ENCODE measurements around the gene EGFLAM. TPM values are rescaled to one million over a fixed set of nuclear protein-coding genes. Genes with fewer than 3 reads are reported as not detected.

Gene EGFLAM
- total RNA-seq, 1 experiment from 2014 or later, result not detected

DNA sequence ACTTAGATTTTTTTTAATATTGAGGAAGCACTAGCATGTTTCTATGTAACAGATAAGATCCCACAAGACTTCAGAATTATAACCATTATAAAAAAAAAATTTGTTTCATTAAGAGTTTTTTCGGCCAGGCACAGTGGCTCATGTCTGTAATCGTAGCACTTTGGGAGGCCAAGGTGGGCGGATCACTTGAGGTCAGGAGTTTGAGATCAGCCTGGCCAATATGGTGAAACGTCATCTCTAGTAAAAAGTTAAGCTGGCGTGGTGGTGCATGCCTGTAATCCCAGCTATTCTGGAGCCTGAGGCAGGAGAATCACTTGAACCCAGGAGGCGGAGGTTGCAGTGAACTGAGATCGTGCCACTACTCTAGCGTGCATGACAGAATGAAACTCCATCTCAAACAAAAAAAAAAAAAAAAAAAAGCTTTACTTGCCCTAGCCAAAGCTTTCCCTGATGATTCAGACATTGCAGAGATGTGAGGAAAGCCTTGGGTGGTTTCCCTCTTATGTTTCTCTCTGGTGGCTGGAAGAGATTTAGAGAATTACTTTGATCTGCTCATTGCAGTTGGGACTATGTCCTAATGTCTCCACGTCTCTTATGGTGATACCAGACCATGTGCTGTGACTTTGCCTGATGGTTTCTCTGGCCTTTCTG lies 65.4 kb downstream of the EGFLAM start:
- H3K36me3 Mint-ChIP-seq (ENCODE audit: insufficient read depth, unreplicated experiment), result no peaks in the 10 kb centered on the region
- no peak for DNase-seq

DNA sequence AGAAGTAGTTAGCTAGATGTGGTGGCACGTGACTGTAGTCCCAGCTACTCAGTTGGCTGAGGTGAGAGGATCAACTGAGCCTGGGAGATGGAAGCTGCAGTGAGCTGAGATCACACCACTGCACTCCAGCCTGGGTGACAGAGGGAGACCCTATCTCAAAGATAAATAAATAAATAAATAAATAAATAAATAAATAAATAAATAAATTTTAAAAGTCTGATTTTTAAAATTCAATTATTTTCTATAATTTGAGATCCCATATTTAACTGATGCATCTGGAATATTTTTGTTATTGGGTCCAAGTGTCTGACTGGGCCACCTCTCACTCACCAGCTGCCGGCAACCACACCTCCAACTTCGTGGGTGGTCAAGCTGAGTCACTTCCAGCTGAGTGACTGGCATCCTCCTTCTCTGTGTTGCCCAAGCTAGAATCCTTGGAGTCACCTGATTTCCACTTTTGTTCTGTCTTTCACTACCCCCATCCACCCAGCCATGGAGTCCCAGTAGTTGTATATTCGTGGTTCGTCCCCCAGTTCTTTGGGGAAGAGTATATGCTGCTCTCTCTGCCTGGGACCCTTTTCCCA lies 70.9 kb downstream of the EGFLAM start:
- ChIA-PET CTCF (no interaction called here), POLR2A (no interaction called here)
- TF ChIP-seq, protein P1, sequence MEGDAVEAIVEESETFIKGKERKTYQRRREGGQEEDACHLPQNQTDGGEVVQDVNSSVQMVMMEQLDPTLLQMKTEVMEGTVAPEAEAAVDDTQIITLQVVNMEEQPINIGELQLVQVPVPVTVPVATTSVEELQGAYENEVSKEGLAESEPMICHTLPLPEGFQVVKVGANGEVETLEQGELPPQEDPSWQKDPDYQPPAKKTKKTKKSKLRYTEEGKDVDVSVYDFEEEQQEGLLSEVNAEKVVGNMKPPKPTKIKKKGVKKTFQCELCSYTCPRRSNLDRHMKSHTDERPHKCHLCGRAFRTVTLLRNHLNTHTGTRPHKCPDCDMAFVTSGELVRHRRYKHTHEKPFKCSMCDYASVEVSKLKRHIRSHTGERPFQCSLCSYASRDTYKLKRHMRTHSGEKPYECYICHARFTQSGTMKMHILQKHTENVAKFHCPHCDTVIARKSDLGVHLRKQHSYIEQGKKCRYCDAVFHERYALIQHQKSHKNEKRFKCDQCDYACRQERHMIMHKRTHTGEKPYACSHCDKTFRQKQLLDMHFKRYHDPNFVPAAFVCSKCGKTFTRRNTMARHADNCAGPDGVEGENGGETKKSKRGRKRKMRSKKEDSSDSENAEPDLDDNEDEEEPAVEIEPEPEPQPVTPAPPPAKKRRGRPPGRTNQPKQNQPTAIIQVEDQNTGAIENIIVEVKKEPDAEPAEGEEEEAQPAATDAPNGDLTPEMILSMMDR (IDR thresholded peaks at IDR 0.05; ENCODE audit: insufficient read depth in 1 of 2, low read depth in 1 of 2, low read length in 1 of 2, severe bottlenecking in 1 of 2, unreplicated experiment in 1 of 2), result no peak
- Mint-ChIP-seq H3K27me3 (ENCODE audit: insufficient read depth, unreplicated experiment) (peaks cover 6% of the 10 kb centered on the region), H3K36me3 (ENCODE audit: insufficient read depth, unreplicated experiment) (no peaks in the 10 kb centered on the region), H3K9me3 (ENCODE audit: unreplicated experiment) (no peaks in the 10 kb centered on the region), H3K27ac (ENCODE audit: unreplicated experiment) (no peak overlapping the region), H3K4me1 (ENCODE audit: low read depth, unreplicated experiment) (no peaks in the 10 kb centered on the region), H3K4me3 (ENCODE audit: unreplicated experiment) (no peak overlapping the region)
- Histone ChIP-seq H3K4me3 (ENCODE audit: low read depth, low read length) (no peak overlapping the region), H3K36me3 (ENCODE audit: control insufficient read depth, insufficient read depth, low read length) (no peaks in the 10 kb centered on the region), H3K4me1 (no peaks in the 10 kb centered on the region), H3K9me3 (no peaks in the 10 kb centered on the region), H3K27me3 (replicated peaks; ENCODE audit: control insufficient read depth, insufficient read depth, low read length) (no peaks in the 10 kb centered on the region)
- DNase-seq, result no peak
- intact Hi-C loops (cut with micrococcal nuclease; ENCODE audit: unreplicated experiment), result no loop called here
- no TSS peak for BruUV-seq (replicated peaks)

More for the DNA sequence above, 65.4 kb downstream of the EGFLAM start:
- H3K27me3 Mint-ChIP-seq (ENCODE audit: insufficient read depth, unreplicated experiment), result peaks cover 11% of the 10 kb centered on the region
- ChIA-PET CTCF (no interaction called here), POLR2A (no interaction called here)
- H3K9me3 ChIP-seq, result peaks cover 5% of the 10 kb centered on the region; the same call in 1 of the 2 replicates
- peaks cover 8% of the 10 kb centered on the region for H3K9me3 Mint-ChIP-seq (ENCODE audit: unreplicated experiment)
- H3K4me1 Mint-ChIP-seq (ENCODE audit: low read depth, unreplicated experiment), result no peaks in the 10 kb centered on the region
- no peaks in the 10 kb centered on the region for H3K4me1 ChIP-seq
- H3K27ac Mint-ChIP-seq (ENCODE audit: unreplicated experiment), result no peak overlapping the region
- H3K36me3 ChIP-seq (ENCODE audit: control insufficient read depth, insufficient read depth, low read length), result no peaks in the 10 kb centered on the region
- no peak overlapping the region for H3K4me3 ChIP-seq (ENCODE audit: low read depth, low read length)
- BruUV-seq (replicated peaks), result no TSS peak
- H3K4me3 Mint-ChIP-seq (ENCODE audit: unreplicated experiment), result no peak overlapping the region
- no peaks in the 10 kb centered on the region for H3K27me3 ChIP-seq (replicated peaks; ENCODE audit: control insufficient read depth, insufficient read depth, low read length)
- TF ChIP-seq, protein P1 (IDR thresholded peaks at IDR 0.05; ENCODE audit: insufficient read depth in 1 of 2, low read depth in 1 of 2, low read length in 1 of 2, severe bottlenecking in 1 of 2, unreplicated experiment in 1 of 2), result no peak
- intact Hi-C loops (cut with micrococcal nuclease; ENCODE audit: unreplicated experiment), result no loop called here

DNA sequence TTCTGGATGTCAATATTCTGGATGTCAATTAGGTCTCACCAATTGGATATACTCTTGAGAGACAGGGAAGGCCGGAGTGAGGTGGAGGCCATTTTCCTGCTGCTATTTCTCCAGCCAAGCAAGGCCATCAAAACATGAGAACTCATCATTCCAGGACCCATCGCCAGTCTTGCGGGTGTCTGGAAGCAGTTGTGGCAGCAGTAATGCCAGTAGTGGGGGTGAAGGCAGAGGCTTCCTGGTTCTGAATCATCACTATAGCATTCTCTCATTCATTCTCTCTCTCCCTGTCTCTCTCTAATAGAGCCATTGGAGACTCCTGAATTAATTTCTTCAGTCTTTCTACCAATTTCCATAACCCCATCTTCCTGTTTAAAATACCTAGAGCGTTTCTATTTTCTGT lies 71.8 kb downstream of the EGFLAM start:
- no peaks in the 10 kb centered on the region for H3K36me3 Mint-ChIP-seq (ENCODE audit: insufficient read depth, unreplicated experiment)
- no peak overlapping the region for H3K4me3 ChIP-seq (ENCODE audit: low read depth, low read length)
- intact Hi-C loops (cut with micrococcal nuclease; ENCODE audit: unreplicated experiment), result no loop called here
- BruUV-seq (replicated peaks), result no TSS peak
- H3K4me1 Mint-ChIP-seq (ENCODE audit: low read depth, unreplicated experiment), result no peaks in the 10 kb centered on the region
- H3K27me3 Mint-ChIP-seq (ENCODE audit: insufficient read depth, unreplicated experiment), result peaks cover 5% of the 10 kb centered on the region
- ChIA-PET POLR2A (no interaction called here), CTCF (no interaction called here)
- no peaks in the 10 kb centered on the region for H3K27me3 ChIP-seq (replicated peaks; ENCODE audit: control insufficient read depth, insufficient read depth, low read length)
- DNase-seq, result no peak
- no peak overlapping the region for H3K4me3 Mint-ChIP-seq (ENCODE audit: unreplicated experiment)
- H3K27ac Mint-ChIP-seq (ENCODE audit: unreplicated experiment), result no peak overlapping the region
- no peaks in the 10 kb centered on the region for H3K4me1 ChIP-seq
- no peaks in the 10 kb centered on the region for H3K36me3 ChIP-seq (ENCODE audit: control insufficient read depth, insufficient read depth, low read length)
- no peaks in the 10 kb centered on the region for H3K9me3 Mint-ChIP-seq (ENCODE audit: unreplicated experiment)
- no peaks in the 10 kb centered on the region for H3K9me3 ChIP-seq
- TF ChIP-seq, protein P1 (IDR thresholded peaks at IDR 0.05; ENCODE audit: insufficient read depth in 1 of 2, low read depth in 1 of 2, low read length in 1 of 2, severe bottlenecking in 1 of 2, unreplicated experiment in 1 of 2), result no peak

Measured in Caco-2 (cell line).